HG03571 (cell line): ENCODE results near the gene LHX1.

Source experiments
- ATAC-seq: cut with Tn5 transposase; IDR thresholded peaks from one replicate; pipeline ENCODE4 v1.9.1; 2021; ENCODE audit not compliant: unreplicated experiment

Gene LHX1

GRCh38 chr17:36937001-36937958 is at the start of gene LHX1:
Gene LHX1 (plus strand): TSS chr17:36937475. CDS start chr17:36938198, 723 bp downstream.
- ATAC-seq = no peak

- ATAC-seq = no peak
Measured at GRCh38 chr17:36888236-36888951, 48.9 kb upstream of the LHX1 start.

DNA sequence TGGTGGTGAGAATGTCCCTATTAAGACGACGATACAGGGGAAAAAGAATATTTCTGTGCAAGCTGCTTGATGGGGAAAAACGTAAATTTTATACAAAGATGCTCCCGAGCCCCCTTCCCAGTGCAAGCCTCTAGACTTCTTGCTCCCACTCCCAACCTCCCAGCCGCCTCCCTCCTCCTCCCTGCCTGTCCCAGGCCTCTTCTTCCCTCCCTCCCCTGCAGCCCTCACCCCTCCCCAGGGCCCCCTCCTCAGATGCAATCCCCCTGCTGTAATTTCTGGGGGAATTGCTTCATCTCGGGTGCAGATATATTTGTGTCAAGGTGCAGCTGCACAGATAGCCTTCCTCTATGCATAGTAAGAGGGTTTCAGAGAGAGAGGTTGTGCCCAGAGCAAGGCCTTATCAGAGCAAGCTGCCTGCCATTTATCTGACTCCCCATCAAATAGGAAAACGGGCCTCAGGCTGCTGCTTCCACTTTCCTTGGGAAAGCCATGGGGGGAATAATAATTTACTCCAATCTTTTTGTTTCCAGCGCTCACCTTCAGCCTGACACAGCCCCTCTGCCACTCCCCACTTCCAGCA is 47.4 kb upstream of the LHX1 start:
- ATAC-seq = no peak

DNA sequence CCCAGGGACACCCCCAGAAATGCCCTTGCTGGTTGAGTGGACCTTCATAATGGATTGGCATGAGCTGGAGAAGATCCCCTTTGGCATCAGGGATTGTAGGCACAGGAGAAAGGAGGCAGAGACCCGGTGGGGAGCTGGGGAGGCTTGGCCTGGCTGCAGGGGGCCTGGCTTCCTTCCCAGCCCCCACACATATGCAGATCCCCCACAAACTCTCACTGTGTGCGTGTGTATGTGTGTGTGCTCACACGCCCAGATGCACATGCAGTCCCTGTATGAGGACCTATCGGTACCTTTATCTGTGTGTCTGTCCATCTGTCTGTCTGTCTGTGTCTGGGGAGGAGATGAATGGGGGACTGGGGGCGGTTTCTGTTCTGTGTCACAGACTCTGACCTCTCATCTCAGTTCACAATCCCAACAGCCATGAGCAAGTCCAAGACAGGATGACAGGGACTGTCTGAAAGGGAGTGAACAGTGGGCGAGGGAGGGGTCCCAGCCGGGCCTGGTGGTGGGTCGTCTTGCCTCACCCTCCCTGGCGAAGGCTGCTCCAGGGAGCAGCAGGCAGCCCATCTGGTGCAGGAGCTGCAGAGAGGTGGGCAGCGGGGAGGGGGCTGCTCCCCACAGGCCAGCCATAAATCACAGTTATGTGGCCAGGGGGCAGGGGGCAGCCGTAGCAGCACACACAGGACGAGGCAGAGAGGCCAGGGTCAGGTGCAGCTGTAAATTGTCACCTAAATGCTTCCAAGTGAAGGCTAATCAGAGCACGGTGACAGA is 46.7 kb upstream of the LHX1 start:
- ATAC-seq = no peak

DNA sequence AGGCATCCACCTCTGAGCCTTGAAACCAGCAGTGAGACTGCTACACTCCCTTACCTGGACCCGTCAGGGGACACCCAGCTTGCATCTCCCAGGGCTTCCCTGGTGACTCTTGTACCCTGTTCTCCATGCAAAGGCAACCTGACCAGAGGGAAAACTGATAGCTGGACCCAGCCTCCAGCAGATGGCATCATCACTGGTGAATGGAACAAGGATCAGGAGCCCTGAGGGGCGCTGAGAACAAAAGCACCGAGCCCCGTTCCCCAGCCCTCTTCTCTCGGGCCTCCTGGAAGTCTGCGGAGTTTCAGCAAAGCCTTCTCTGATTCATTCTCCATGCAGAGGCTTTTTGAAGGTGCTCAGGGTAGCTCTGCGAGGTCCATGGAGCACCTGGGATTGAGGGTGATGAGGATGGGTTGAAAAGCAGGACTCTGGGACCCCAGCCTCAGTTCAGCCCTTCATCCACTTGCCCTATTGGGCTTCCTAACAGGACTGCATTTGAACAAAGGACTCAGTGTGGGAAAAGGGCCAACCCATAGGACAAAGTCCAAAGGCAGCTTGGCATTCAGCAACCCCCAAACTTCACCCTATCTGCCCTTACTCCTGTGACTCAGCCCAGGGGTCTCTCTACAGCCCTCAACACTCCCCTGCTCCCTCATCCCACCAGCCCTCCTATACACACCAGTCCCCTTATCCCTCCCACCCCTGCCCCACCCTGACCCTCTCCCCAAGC is 45.0 kb upstream of the LHX1 start:
- no peak for ATAC-seq

- no peak for ATAC-seq
Measured at GRCh38 chr17:36894177-36894576, 43.1 kb upstream of the LHX1 start.

- no peak for ATAC-seq
Measured at GRCh38 chr17:36894925-36895324, 42.4 kb upstream of the LHX1 start.

GRCh38 chr17:36899250-36900159 is 37.8 kb upstream of the LHX1 start:
- ATAC-seq = no peak

GRCh38 chr17:36900160-36900512 is 37.1 kb upstream of the LHX1 start:
- no peak for ATAC-seq

GRCh38 chr17:36901506-36901905 is 35.8 kb upstream of the LHX1 start:
- no peak for ATAC-seq

DNA sequence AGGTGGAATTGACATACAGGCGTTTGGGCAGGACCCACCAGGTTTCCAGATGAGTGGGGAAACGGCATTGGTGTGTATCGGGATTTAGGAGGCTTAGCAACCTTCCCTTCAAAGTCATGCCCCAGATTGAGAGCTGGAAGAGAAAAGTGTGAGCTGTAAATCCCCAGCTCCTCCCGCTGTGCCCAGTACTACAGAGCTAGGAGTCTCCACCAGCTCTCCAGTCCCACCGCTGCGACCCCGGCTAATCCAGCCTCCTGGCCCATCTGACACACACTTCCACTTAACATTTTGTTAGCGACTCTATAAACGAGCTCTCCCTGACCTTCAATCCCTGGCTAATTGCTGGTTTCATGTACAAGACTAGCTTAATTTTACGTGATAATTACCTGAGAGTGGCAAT is 29.9 kb upstream of the LHX1 start:
- ATAC-seq = no peak

- no peak for ATAC-seq
Measured at GRCh38 chr17:36910513-36910912, 26.8 kb upstream of the LHX1 start.

DNA sequence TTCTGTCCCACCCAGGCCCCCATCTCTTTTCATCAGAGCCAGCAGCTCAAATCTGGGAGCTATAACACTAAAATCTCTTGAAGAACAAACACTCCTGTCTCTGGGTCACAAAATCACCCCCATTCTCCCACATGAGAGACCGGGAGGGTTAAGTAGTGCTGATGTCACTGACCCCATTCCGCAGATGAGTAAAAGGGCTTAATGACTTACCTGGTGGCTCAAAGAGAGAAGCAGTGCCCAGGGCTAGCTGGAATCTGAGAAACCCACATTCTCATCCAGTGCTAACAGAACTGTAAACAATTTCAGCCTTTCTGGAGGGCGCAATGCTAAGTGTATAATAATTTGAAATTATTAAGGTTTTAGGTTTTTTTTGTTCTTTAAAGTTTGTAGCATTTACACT is 26.3 kb upstream of the LHX1 start:
- ATAC-seq = no peak

- no peak for ATAC-seq
Measured at GRCh38 chr17:36913132-36913531, 24.1 kb upstream of the LHX1 start.

- no peak for ATAC-seq
Measured at GRCh38 chr17:36918211-36918691, 19.0 kb upstream of the LHX1 start.

DNA sequence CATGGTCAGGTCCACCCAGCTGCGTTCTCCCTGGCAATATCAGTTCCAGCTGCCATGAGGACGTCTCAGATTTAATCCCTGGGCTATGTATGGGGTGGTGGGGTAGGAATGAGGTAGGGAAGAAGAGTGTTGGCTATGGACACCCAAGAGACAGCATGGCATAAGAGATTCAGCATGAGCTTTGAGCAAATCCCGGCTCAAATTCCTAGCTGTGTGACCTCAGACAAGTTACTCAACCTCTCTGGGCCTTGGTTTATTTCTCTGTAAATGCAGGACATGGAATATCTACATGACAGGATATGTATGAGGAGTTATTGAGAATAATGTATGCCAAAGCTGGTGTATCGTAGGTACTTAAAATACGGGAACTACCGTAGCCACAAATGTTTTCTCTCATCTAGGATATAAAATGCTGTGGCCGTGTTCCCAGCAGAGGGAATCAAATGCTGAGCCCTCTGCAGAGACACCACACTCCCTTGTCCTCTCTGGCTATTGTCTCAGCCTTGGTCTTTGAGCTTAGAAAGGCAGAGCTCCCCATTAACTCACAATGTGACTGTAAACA is 17.8 kb upstream of the LHX1 start:
- ATAC-seq = no peak

DNA sequence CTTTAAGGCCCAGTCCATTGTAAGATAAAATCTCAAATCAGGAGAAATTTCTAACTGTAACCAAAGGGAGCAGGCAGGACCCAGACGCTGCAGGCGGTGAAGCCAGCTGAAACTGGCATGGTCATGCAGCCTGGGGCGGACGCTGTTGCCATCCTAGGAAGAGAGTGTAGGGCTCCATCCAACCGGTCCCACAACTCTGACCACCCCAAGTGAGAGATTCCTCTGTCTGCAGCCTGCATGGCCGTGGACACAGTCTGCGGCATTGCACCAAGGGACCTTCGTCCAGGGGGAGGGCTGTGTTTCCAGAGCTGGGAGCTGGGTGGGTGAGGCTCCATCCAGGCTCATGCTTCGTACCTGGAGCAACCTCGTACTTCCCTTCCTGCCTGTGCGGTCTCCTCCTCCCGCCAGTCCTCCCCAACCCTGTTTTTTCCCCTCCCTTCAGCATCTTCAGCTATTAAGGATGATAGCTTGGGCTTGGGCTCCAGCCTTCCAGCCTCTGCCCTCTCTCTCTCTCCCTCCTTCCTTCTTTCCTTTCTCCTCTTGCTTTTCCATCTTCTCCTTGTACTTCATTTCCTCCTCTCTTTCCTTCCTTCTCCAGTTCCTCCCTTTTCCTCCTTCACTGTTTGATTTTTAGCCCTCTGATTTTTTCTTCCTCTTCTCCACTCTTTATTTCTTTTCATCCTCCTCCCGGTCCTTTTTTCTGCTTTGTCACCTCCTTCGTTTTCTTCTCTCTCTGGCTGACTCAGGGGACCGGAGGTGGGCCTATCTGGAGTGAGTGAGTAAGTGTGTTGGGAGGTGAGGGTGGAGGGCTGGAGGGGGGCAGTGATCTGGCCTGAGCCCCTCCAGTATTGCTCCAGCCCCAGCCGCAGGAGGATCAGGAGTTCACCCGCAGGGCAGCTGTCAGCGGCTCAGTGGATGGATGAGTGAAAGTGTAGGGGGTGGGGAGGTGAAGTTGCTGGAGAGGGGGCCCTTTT is 17.0 kb upstream of the LHX1 start:
- no peak for ATAC-seq
